ENCODE results near the gene KLK7. TPM values are rescaled to one million over a fixed set of nuclear protein-coding genes. Genes with fewer than 3 reads are reported as not detected.

The KLK7 gene
- total RNA-seq, 1 experiment from 2014 or later: 3.6 TPM

DNA sequence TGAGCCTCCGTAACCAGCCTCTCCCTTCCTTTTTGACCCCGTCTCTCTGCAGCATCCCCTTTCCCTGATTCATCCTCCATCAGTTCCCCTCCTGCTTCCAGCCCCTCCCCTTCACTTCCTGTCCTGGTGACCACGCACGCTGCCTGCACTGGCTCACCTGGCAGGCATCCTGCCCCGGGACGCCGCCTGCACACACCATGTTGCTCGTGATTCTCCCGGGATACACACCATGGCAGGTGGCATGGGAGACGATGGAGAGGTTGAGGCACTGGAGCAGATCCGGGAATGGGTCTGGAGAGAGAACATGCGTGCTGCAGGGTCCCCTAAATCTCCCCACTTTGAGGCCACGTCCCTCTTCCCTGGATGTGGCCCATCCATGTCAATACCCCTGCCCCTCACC lies 46.9 kb upstream of the KLK7 start:
- H3K79me2 ChIP-seq (ENCODE audit: low read length): no peaks in the 10 kb centered on the region
- TF ChIP-seq, protein P1, sequence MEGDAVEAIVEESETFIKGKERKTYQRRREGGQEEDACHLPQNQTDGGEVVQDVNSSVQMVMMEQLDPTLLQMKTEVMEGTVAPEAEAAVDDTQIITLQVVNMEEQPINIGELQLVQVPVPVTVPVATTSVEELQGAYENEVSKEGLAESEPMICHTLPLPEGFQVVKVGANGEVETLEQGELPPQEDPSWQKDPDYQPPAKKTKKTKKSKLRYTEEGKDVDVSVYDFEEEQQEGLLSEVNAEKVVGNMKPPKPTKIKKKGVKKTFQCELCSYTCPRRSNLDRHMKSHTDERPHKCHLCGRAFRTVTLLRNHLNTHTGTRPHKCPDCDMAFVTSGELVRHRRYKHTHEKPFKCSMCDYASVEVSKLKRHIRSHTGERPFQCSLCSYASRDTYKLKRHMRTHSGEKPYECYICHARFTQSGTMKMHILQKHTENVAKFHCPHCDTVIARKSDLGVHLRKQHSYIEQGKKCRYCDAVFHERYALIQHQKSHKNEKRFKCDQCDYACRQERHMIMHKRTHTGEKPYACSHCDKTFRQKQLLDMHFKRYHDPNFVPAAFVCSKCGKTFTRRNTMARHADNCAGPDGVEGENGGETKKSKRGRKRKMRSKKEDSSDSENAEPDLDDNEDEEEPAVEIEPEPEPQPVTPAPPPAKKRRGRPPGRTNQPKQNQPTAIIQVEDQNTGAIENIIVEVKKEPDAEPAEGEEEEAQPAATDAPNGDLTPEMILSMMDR (conservative IDR thresholded peaks at IDR 0.05; ENCODE audit: low read depth, low read length): no peak
- TF ChIP-seq EZH2phosphoT487 (IDR thresholded peaks at IDR 0.05; ENCODE audit: borderline replicate concordance, low read length): no peak
- no peak for TF ChIP-seq EZH2 (IDR thresholded peaks at IDR 0.05; ENCODE audit: low read length, unreplicated experiment)
- no peak overlapping the region for H3K9ac ChIP-seq (ENCODE audit: low read length)
- ATAC-seq: no peak
- no peaks in the 10 kb centered on the region for H3K9me3 ChIP-seq (ENCODE audit: low read length)
- H2AFZ ChIP-seq (ENCODE audit: low read length): no peak overlapping the region
- no peak overlapping the region for H3K4me2 ChIP-seq (ENCODE audit: low read length)
- DNase-seq: no peak
- H3K27me3 ChIP-seq (ENCODE audit: low read length): peaks cover 3% of the 10 kb centered on the region; the same call in 1 of the 2 replicates
- H4K20me1 ChIP-seq (ENCODE audit: low read length): no peaks in the 10 kb centered on the region
- no peak overlapping the region for H3K4me3 ChIP-seq (ENCODE audit: low read length)
- POLR2A ChIA-PET (ENCODE audit: unreplicated experiment): no interaction called here
- intact Hi-C loops (cut with micrococcal nuclease): no loop called here
- H3K4me1 ChIP-seq (ENCODE audit: insufficient read depth, low read length): no peaks in the 10 kb centered on the region
- no peaks in the 10 kb centered on the region for H3K9me2 ChIP-seq (replicated peaks; ENCODE audit: low read length)
- no TSS peak for BruUV-seq (replicated peaks)
- CTCF ChIA-PET: no interaction called here
- no peaks in the 10 kb centered on the region for H3K36me3 ChIP-seq (ENCODE audit: low read depth, low read length)
- H3K27ac ChIP-seq (ENCODE audit: low read length): no peak overlapping the region
- no peaks in the 10 kb centered on the region for H3F3A ChIP-seq (ENCODE audit: low read length, unreplicated experiment)

DNA sequence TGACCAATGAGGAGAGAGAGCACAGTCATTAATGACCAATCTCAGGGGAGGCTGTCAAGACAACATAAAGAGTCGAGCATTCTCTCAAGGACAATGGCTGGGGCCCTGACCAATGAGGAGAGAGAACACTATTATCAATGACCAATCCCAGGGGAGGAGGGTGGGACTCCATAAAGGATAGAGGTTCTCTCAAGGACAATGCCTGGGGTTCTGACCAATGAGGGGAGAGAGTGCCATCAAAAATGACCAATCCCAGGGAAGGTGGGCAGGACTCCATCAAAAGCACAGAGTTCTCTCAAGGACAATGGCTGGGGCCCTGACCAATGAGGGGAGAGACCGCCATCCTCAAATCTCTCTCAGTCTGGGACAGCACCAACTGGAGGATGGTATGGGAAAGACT lies 46.0 kb upstream of the KLK7 start:
- Histone ChIP-seq H2AFZ (ENCODE audit: low read length) (no peak overlapping the region), H3K4me1 (ENCODE audit: insufficient read depth, low read length) (no peaks in the 10 kb centered on the region), H3K27me3 (ENCODE audit: low read length) (peaks cover 3% of the 10 kb centered on the region; the same call in 1 of the 2 replicates), H3K9me2 (replicated peaks; ENCODE audit: low read length) (no peaks in the 10 kb centered on the region), H3K4me2 (ENCODE audit: low read length) (no peak overlapping the region), H3K4me3 (ENCODE audit: low read length) (no peak overlapping the region), H3K9me3 (ENCODE audit: low read length) (no peaks in the 10 kb centered on the region), H4K20me1 (ENCODE audit: low read length) (no peaks in the 10 kb centered on the region), H3K79me2 (ENCODE audit: low read length) (no peaks in the 10 kb centered on the region), H3K27ac (ENCODE audit: low read length) (no peak overlapping the region), H3F3A (ENCODE audit: low read length, unreplicated experiment) (no peaks in the 10 kb centered on the region), H3K9ac (ENCODE audit: low read length) (no peak overlapping the region), H3K36me3 (ENCODE audit: low read depth, low read length) (no peaks in the 10 kb centered on the region)
- TF ChIP-seq EZH2 (IDR thresholded peaks at IDR 0.05; ENCODE audit: low read length, unreplicated experiment) (no peak), EZH2phosphoT487 (IDR thresholded peaks at IDR 0.05; ENCODE audit: borderline replicate concordance, low read length) (no peak)
- TF ChIP-seq, protein P1 (conservative IDR thresholded peaks at IDR 0.05; ENCODE audit: low read depth, low read length): no peak
- intact Hi-C loops (cut with micrococcal nuclease): no loop called here
- ChIA-PET CTCF (no interaction called here), POLR2A (ENCODE audit: unreplicated experiment) (no interaction called here)
- ATAC-seq: no peak
- DNase-seq: no peak
- BruUV-seq (replicated peaks): no TSS peak

DNA sequence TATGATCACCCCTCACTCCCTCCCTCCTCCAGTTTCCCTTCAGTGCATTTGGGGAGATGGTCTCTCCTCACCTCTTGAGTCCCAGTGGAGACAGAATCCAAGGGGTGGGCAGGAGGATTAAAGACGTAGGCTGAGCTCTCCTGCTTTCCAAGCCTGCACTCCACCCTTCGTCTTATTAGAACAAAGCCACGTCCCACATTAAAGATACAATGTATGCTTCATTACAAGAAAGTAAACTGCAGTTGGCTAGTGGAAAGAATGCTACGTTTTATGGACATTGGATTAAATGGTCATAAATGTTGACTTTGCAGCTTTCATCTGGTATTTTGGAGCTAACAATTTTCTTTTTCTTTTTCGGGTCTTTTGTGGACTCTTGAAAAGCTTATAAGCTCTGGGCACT lies 44.2 kb upstream of the KLK7 start:
- DNase-seq (no peak), ATAC-seq (no peak)
- no peaks in the 10 kb centered on the region for H3K9me3 ChIP-seq (ENCODE audit: low read length)
- no peak overlapping the region for H2AFZ ChIP-seq (ENCODE audit: low read length)
- intact Hi-C loops (cut with micrococcal nuclease): no loop called here
- H3K9ac ChIP-seq (ENCODE audit: low read length): no peak overlapping the region
- H3K27me3 ChIP-seq (ENCODE audit: low read length): peaks cover 3% of the 10 kb centered on the region; the same call in 1 of the 2 replicates
- TF ChIP-seq EZH2 (IDR thresholded peaks at IDR 0.05; ENCODE audit: low read length, unreplicated experiment) (no peak), EZH2phosphoT487 (IDR thresholded peaks at IDR 0.05; ENCODE audit: borderline replicate concordance, low read length) (no peak)
- TF ChIP-seq, protein P1 (conservative IDR thresholded peaks at IDR 0.05; ENCODE audit: low read depth, low read length): no peak
- no peak overlapping the region for H3K27ac ChIP-seq (ENCODE audit: low read length)
- H3K4me3 ChIP-seq (ENCODE audit: low read length): no peak overlapping the region
- no peaks in the 10 kb centered on the region for H3K79me2 ChIP-seq (ENCODE audit: low read length)
- H4K20me1 ChIP-seq (ENCODE audit: low read length): no peaks in the 10 kb centered on the region
- no TSS peak for BruUV-seq (replicated peaks)
- H3K4me2 ChIP-seq (ENCODE audit: low read length): no peak overlapping the region
- H3K4me1 ChIP-seq (ENCODE audit: insufficient read depth, low read length): no peaks in the 10 kb centered on the region
- H3K36me3 ChIP-seq (ENCODE audit: low read depth, low read length): no peaks in the 10 kb centered on the region
- POLR2A ChIA-PET (ENCODE audit: unreplicated experiment): no interaction called here
- H3F3A ChIP-seq (ENCODE audit: low read length, unreplicated experiment): no peaks in the 10 kb centered on the region
- CTCF ChIA-PET: no interaction called here
- H3K9me2 ChIP-seq (replicated peaks; ENCODE audit: low read length): no peaks in the 10 kb centered on the region

Data from PC-3 (cell line).